Measurements from ENCODE around the gene SCN1B.
"Not testable (repeated sequence)": the region's sequence is repeated elsewhere in the genome, so short reads cannot be mapped to it uniquely, and the experiment has no call there.

DNA sequence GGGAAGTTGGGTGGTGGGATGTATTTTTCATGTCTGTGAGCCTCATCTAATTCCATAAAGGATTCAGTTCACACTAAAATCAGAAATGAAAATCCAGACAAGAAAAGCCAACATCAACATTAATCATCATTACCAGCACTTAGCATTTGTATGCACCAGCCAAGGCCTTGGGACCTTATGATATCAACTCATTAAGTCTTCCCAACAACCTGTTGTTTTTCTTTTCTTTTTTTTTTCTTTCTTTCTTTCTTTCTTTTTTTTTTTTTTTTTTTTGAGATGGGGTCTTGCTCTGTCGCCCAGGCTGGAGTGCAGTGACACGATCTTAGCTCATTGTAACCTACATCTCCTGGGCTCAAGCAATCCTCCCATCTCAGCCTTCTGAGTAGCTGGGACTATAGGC lies 20.4 kb downstream of the SCN1B start:
- not testable (repeated sequence) for TF ChIP-seq CTBP1, BHLHE40 (IDR thresholded peaks at IDR 0.05; ENCODE audit: borderline replicate concordance)

Data from HEK293T (cell line).